T-helper 2 cell (primary cell): ENCODE data around the gene RMND5A.
A peak's percentile ranks its signal among the peaks of the same experiment; 100 is the strongest.

ENCODE experiments used
- DNase-seq, 5 experiments: peaks; one replicate each; pipeline versions ENCODE4 v3.0.0 to v3.0.0-alpha.2; 2012 to 2022

Gene RMND5A

GRCh38 chr2:86768189-86768949, 48.3 kb downstream of the RMND5A start:
- no peak for DNase-seq

GRCh38 chr2:86769838-86770237, 49.7 kb downstream of the RMND5A start:
- DNase-seq = no peak

- DNase-seq = no peak
These were observed 50.8 kb downstream of the RMND5A start for GRCh38 chr2:86770816-86771301.

DNA sequence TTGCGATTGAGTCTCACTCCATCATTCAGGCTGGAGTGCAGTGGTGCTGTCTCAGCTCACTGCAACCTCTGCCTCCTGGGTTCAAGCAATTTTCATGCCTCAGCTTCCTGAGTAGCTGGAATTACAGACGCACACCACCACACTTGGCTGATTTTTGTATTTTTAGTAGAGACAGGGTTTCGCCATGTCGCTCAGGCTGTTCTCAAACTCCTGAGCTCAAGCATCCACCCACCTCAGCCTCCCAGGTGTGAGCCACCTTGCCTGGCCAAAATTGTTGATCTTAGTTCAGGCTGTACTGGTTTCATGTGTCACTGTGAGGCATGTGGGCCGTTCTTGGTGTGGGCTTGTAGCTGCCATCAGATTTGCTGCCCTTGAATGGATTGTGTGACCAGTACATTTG, 52.5 kb downstream of the RMND5A start:
- no peak for DNase-seq

DNA sequence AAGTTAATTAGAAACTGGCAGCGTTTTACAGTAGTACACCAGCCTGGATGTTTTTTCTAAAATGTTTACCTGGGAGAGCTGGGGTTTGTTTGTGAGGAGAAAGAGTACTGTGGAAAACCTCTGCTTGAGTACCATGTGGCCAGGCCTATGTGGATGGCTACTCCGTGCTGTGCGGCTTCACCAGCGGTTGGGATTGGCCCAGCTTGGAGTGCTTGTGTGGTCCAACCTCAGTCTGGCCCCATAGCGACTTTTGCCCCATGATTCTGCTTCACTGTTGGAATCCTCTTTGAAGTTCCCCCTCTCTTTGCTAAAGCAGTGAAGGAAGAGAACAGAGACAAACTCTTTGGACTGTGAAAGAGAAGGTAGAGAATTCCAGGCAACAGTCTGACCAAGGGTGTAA, 54.8 kb downstream of the RMND5A start:
- no peak for DNase-seq

DNA sequence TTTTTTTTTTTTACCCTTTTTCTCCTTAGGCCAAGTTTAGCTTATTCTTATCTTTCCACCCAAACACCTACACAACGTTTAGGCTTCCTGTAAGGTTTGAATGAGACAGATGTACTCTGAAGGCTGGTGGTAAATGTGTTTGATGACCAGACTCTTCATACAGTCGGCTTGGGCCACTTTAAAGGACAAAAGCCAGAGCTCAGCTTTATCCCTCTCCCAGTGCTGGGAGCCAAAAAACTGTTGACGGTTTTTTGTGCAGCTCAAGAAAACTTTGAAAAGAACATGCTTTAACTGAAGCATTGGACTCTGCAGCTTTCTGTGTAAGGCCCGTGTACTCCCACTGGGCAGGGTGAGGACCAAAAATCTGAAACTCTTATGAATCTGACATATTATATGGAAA, 55.2 kb downstream of the RMND5A start:
- no peak for DNase-seq

DNA sequence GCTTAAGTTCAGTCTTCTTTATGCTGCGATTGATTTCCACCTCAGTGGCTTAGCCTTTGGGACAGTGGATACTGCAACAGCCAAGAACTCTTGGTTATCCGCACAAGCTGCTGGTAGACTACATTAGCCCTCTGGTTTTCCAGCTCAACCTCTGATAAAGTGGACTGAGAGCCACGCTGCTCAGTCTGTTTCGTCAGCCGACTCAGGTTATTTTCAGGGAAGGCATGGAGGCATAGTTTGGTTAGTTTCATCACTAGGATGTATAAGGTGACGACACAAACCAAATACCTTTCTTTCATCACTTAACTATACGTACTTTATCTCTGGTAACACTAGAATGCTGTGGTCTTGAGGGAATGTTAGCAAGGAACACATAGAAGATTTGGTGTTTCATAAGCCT, 56.4 kb downstream of the RMND5A start:
- no peak for DNase-seq

- no peak for DNase-seq
These were observed 58.9 kb downstream of the RMND5A start for GRCh38 chr2:86778957-86779356.

- no peak for DNase-seq
These were observed 59.9 kb downstream of the RMND5A start for GRCh38 chr2:86779971-86780370.

GRCh38 chr2:86781363-86781762, 61.3 kb downstream of the RMND5A start:
- no peak for DNase-seq

DNA sequence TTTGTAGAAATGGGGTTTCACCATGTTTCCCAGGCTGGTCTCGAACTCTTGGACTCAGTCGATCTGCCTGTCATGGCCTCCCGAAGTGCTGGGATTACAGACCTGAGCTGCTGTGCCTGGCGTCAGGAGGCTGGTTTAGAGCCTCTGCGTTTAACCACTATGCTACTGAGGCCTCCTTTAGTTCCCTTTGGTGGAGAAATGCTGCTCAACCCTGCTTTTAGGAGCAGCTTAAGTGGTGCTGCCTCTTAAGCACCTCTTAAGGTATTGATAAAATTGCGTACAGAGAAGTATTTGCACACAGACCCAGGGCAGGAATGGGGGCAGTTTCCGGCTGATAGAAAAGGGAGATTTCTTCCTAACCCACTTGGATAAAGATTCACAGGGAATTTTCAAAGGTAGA, 62.7 kb downstream of the RMND5A start:
- DNase-seq = no peak

DNA sequence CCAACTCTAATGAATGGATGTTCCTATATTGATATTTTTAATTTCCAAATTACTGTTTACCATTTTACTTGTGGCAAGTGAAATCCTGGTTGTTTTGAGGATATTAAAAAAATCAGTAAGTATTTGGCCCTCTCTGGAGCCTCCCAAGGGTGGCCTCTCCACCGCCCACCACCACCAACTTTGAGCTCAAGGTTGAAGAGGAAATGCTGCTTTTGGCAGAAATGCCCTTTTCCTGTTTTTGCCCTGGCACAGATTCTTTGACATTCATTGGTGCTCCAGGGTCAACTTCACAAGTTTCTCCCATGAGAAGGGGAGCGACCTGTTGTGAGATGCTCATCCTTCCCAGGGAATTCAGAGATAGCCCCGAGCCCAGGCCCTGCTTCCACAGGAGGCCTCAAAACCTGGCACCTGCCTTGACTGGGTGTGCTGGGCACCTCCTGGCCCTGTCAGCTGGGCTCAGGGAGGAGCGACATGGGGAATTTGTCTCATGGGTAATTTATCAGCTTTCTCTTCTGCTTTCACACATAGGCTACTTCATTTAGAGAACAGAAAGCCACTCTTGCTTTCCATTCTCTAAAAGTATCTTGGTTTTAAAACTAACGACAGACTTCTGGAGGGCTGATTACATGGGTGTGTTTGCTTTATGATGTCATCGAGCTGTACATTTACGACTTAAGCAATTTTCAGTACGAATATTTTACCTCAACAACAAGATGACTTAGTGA, 63.7 kb downstream of the RMND5A start:
- DNase-seq = peak in 1 of 5 experiments; percentile 33

DNA sequence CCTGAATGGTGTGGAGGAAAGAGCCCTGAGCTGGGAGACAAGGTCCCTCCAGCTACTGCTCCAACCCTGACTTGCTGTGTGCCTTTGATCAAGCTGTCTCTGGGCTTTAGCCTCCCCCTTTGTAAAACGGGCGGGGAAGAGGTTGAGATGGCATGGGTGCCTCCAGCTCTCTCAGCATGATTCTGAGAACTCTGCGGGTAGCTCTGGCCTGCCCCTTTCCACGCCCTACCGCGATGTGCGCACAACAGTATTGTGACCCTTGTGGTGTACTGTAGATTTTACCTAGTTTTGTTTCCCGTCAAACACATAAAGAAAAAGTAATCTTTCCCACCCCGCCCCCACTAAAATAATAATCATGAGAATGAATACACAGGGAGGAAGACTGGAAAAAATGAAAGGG, 65.4 kb downstream of the RMND5A start:
- peak in 3 of 5 experiments; percentile 19 to 91 (median 62) for DNase-seq

DNA sequence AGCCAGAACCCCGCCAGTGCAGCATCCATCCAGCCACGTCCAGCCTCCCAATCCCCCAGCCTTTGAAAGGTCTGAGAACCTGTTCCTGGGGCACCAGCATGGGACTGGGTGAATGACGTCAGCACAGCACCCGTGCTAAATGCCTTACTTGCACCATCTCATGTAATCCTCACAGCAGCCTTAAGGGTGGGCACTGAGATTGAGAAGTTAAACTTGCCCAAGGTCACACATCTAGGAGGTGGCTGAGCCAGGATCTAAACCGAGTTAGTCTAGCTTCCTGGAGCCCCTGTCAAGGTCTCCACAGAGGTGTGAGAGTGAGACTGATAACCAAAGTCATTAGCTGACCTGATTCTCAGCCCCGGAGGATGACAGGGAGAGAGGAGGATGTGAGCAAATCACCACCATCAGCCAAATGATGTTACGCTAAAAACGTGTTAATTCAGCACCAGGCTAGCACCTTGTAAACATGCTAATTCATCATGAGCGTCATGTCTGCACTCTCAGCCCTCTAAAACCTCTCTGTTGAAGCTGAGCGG, 66.0 kb downstream of the RMND5A start:
- peak in 2 of 5 experiments; percentile 31 to 97 for DNase-seq

DNA sequence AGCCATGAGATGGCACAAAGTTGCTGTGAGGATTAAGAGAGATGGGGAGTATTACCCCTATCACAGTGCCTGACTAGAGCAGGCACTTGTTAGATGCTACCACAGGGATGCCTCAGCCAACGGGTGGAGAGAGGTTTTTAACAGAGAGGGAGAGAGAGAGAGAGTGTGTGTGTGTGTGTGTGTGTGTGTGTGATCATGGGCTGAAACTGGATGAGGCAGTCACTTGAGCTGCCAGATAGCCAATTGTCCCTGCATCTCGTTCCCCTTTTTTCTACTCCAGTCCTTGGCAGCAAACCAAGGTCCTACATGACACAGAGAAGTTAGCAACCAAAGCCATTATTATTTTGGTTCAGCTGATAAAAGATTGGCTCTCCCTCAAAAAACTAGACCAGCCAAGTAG, 67.6 kb downstream of the RMND5A start:
- DNase-seq = peak in 2 of 5 experiments; percentile 20 to 59

DNA sequence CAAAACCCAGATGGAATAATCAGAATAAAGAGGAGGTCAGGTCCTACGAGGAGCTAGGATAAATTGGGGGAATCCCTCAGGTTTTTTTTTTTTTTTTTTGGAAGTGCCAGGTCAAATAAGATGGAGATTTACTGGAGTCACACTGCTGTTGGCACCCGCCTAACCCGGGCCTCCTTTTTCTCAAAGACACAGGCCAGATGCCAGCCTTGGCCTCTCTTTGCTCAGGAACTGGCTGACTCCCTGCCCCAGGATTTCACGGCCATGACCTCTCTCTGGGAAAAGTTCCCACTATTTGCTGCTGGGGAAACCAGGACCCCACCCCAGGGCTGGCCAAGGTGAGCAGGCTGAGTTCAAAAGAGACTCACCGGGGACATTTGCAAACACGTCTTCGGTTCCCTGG, 68.1 kb downstream of the RMND5A start:
- DNase-seq = no peak

- peak in 1 of 5 experiments; percentile 43 for DNase-seq
These were observed 69.0 kb downstream of the RMND5A start for GRCh38 chr2:86788881-86789686.

DNA sequence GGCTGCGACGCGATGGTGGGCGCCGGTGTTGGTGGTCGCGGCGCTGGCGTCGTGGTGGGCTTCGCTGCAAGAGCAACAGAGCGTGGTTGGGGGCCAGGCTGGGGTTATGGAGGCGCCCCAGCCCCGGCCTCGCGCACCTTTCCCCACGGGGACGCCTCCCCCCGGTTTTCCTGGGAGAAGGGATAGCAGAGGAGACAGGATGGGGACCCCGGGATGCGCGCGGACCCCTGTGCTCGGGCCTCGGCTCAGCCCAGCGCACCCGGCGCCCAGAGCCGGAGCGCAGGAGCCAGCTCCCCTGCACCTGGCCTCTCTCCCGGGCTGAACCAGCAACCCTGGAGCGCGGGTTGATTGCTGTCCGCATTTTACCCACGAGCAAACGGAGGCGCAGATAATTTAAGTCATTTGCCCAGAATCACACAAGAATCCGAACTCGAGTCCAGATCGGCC, 69.6 kb downstream of the RMND5A start:
- no peak for DNase-seq

- DNase-seq = peak in 2 of 5 experiments; percentile 27 to 36
These were observed 70.1 kb downstream of the RMND5A start for GRCh38 chr2:86790134-86790675.

DNA sequence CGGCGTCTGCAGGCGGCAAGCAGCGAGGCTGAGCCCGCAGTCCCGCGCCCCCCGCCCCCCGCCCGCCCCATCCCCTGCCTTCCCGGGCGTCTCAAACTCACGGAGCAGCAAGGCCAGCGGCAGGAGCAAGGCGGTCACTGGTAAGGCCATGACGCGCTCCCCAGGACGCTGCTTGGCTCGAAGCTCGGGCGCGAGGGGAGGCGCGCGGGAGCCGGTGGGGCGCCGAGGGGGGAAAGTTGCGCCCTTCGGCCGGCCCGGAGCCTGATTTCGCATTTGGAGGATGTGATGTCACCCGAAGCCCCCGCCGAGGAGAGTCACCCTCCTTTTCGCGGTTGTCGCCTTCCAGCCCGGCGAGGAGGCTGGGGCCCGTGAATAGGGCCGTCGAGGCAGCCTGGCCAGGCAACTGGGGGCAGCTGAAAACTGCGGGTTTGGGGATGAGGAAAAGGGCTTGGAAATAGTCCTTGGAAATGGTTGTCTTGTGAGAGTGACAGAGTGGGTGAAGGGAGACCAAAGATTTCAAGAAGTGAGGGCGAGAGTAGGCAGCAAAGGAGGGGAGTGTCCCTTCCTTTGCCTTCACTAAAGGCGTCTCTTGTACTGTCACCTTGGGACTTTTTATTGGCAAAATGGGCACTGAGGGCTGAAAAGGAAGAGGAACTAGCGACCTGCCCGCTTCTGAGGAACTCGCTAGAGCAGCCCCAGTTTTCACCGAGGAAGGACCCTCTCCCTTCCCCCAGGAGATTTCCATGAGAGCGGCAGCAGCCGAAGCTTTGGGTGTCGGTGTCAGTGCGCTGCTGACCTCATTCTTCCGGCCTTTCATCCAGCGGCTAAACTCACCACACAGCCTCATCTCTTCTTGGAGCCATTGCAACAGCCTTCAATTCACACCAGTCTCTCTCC, 70.8 kb downstream of the RMND5A start, which contains the start of gene CD8A:
Gene CD8A (minus strand): TSS at position 238 of the 897 bp plus-strand sequence. CDS start 88 bp downstream, at position 150.
- DNase-seq = peak in 3 of 5 experiments; percentile 35 to 88 (median 36)

DNA sequence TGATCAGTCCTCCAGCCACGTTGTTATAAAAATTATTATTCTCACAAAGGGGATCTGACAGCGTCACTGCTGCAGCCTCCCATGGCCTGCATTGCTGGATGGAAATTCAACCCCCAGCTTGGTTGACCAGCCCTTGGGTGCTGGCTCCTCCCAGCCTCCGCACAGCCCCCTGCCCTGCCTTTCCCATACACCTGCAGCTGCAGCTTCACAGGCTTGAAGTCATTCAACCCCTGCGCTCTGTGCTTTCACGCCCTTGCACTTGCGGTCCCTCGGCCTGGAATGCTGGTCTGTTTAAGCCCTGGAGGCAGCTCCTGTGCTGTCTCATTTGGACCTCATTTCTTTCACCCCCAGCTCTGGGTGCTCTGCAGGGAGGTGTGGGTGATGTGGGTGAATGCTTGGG, 71.5 kb downstream of the RMND5A start:
- DNase-seq = no peak
